IMR-90 (cell line): ENCODE measurements around the gene IFIT5. TPM values are rescaled to one million over a fixed set of nuclear protein-coding genes. Genes with fewer than 3 reads are reported as not detected.

Experiments used
- ATAC-seq: fragments of 200-7000 bp; cut with Tn5 transposase; 2 replicates; pipeline ENCODE4 v1.9.1; 2020; ENCODE audit warnings: low read depth, mild to moderate bottlenecking, moderate library complexity
- BruUV-seq: library from RNA; stranded (reverse); fragments of 400-500 nt; replicated peaks from 2 replicates; lab custom pipeline; 2021; lab: Mats Ljungman, UMichigan
- CTCF ChIA-PET: fragments of 300-600 bp; formaldehyde crosslinking; extraction: SDS; loops from one replicate; lab custom pipeline; 2021; ENCODE audit warnings: antibody characterized with exemption; lab: Yijun Ruan, JAX
- POLR2A ChIA-PET: fragments of 300-600 bp; sonication (Branson Sonifier 250); formaldehyde crosslinking; loops from one replicate; lab custom pipeline; 2022; ENCODE audit warnings: antibody characterized with exemption; ENCODE audit not compliant: unreplicated experiment; lab: Charles Lee
- DNase-seq: peaks from one replicate; pipeline ENCODE4 v3.0.0; 2013
- H2AFZ ChIP-seq: replicated peaks from 2 replicates; pipeline ENCODE3; 2013; ENCODE audit warnings: low read length, mild to moderate bottlenecking; ENCODE audit not compliant: poor library complexity
- H2AK5ac ChIP-seq: 2 replicates; pipeline ENCODE4 v1.6.1; 2013; ENCODE audit warnings: low read depth, low read length, inconsistent platforms
- H2AK9ac ChIP-seq: replicated peaks from 2 replicates; pipeline ENCODE3; 2013; ENCODE audit warnings: mild to moderate bottlenecking, low read depth, low read length, moderate library complexity; ENCODE audit not compliant: poor library complexity
- H2BK120ac ChIP-seq: 2 replicates; pipeline ENCODE4 v1.6.1; 2013; ENCODE audit warnings: low read depth, low read length, inconsistent platforms
- H2BK15ac ChIP-seq: 3 replicates; pipeline ENCODE4 v1.6.1; 2013; ENCODE audit warnings: low read depth, low read length, inconsistent platforms
- H2BK20ac ChIP-seq: 2 replicates; pipeline ENCODE4 v1.6.1; 2013; ENCODE audit warnings: low read depth, mild to moderate bottlenecking, inconsistent platforms, low read length, moderate library complexity
- H2BK5ac ChIP-seq: 2 replicates; pipeline ENCODE4 v1.6.1; 2013; ENCODE audit warnings: mild to moderate bottlenecking, low read depth, low read length, inconsistent platforms; ENCODE audit not compliant: poor library complexity, severe bottlenecking
- H3K14ac ChIP-seq: replicated peaks from 2 replicates; pipeline ENCODE4 v1.6.1; 2013; ENCODE audit warnings: low read depth, low read length, inconsistent platforms
- H3K18ac ChIP-seq: 2 replicates; pipeline ENCODE4 v1.6.1; 2013; ENCODE audit warnings: low read depth, low read length, control low read depth
- H3K23ac ChIP-seq: 2 replicates; pipeline ENCODE4 v1.6.1; 2013; ENCODE audit warnings: low read depth, low read length, inconsistent platforms
- H3K27ac ChIP-seq: 2 replicates; pipeline ENCODE4 v1.5.1; 2013; ENCODE audit warnings: mild to moderate bottlenecking, control low read depth, low read length; ENCODE audit not compliant: insufficient read depth
- H3K27me3 ChIP-seq: 2 replicates; pipeline ENCODE4 v1.6.1; 2013; ENCODE audit warnings: low read length; ENCODE audit not compliant: control insufficient read depth, insufficient read depth
- H3K36me3 ChIP-seq: 2 replicates; pipeline ENCODE4 v1.6.1; 2013; ENCODE audit warnings: low read length, mixed read lengths; ENCODE audit not compliant: control insufficient read depth, insufficient read depth
- H3K4ac ChIP-seq: 2 replicates; pipeline ENCODE4 v1.6.1; 2013; ENCODE audit warnings: low read depth, low read length, inconsistent platforms
- H3K4me1 ChIP-seq: 2 replicates; pipeline ENCODE4 v1.6.1; 2013; ENCODE audit warnings: low read length, mixed read lengths; ENCODE audit not compliant: control insufficient read depth, insufficient read depth
- H3K4me2 ChIP-seq: 2 replicates; pipeline ENCODE4 v1.6.1; 2013; ENCODE audit warnings: low read depth, mild to moderate bottlenecking, control low read depth, low read length, moderate library complexity
- H3K4me3 ChIP-seq: 2 replicates; pipeline ENCODE4 v1.5.1; 2013; ENCODE audit warnings: low read depth, mild to moderate bottlenecking, control low read depth, low read length, moderate library complexity; ENCODE audit not compliant: insufficient read depth
- H3K56ac ChIP-seq: 2 replicates; pipeline ENCODE4 v1.6.1; 2013; ENCODE audit warnings: low read length, inconsistent platforms; ENCODE audit not compliant: insufficient read depth; ENCODE audit errors: extremely low read depth
- H3K79me1 ChIP-seq, 2 experiments: 2 replicates each; pipeline ENCODE4 v1.6.1; 2013; ENCODE audit warnings: low read length in 2 of 2, inconsistent platforms in 1 of 2, low read depth in 1 of 2
- H3K9ac ChIP-seq: 2 replicates; pipeline ENCODE4 v1.6.1; 2013; ENCODE audit warnings: low read depth, low read length, control low read depth
- H3K9me1 ChIP-seq: 2 replicates; pipeline ENCODE4 v1.6.1; 2013; ENCODE audit warnings: low read length, inconsistent platforms; ENCODE audit not compliant: insufficient read depth
- H3K9me3 ChIP-seq: 2 replicates; pipeline ENCODE4 v1.6.1; 2013; ENCODE audit warnings: low read length; ENCODE audit not compliant: control insufficient read depth, insufficient read depth
- H4K20me1 ChIP-seq: 2 replicates; pipeline ENCODE4 v1.6.1; 2013; ENCODE audit warnings: low read length, inconsistent platforms; ENCODE audit not compliant: insufficient read depth
- H4K5ac ChIP-seq: 2 replicates; pipeline ENCODE4 v1.6.1; 2013; ENCODE audit warnings: mild to moderate bottlenecking, low read depth, low read length, control low read depth
- H4K8ac ChIP-seq, 2 experiments: 2 replicates each; pipeline ENCODE4 v1.6.1; 2013; ENCODE audit warnings: low read depth in 2 of 2, low read length in 2 of 2, control low read depth in 1 of 2, inconsistent platforms in 1 of 2
- H4K91ac ChIP-seq: 2 replicates; pipeline ENCODE4 v1.6.1; 2013; ENCODE audit warnings: low read depth, low read length, inconsistent platforms; ENCODE audit not compliant: insufficient read depth
- BHLHE40 ChIP-seq: fragments of 150-350 bp; IDR thresholded peaks from 2 replicates; pipeline ENCODE4 v1.6.1; 2016; ENCODE audit warnings: mild to moderate bottlenecking, low read depth, low read length
- CEBPB ChIP-seq: IDR thresholded peaks from 2 replicates; pipeline ENCODE4 v1.6.1; 2012; ENCODE audit warnings: low read depth, low read length, improper control_type of control experiment
- CHD1 ChIP-seq: IDR thresholded peaks from 2 replicates; pipeline ENCODE4 v1.6.1; 2012; ENCODE audit warnings: low read depth, low read length, improper control_type of control experiment
- CTCF ChIP-seq: conservative IDR thresholded peaks from 2 replicates; pipeline ENCODE4 v1.5.1; 2012; ENCODE audit warnings: mild to moderate bottlenecking, low read depth, low read length, improper control_type of control experiment
- ELK1 ChIP-seq: fragments of 150-350 bp; IDR thresholded peaks from 2 replicates; pipeline ENCODE4 v1.6.1; 2016; ENCODE audit warnings: low read depth, mild to moderate bottlenecking, low read length, moderate library complexity, borderline replicate concordance
- FOS ChIP-seq: fragments of 150-350 bp; IDR thresholded peaks from 2 replicates; pipeline ENCODE4 v1.6.1; 2016; ENCODE audit warnings: low read depth, low read length
- MAZ ChIP-seq: IDR thresholded peaks from 2 replicates; pipeline ENCODE4 v1.6.1; 2012; ENCODE audit warnings: low read depth, mild to moderate bottlenecking, low read length, improper control_type of control experiment, moderate library complexity, borderline replicate concordance
- MXI1 ChIP-seq: IDR thresholded peaks from 2 replicates; pipeline ENCODE4 v1.6.1; 2012; ENCODE audit warnings: low read depth, mild to moderate bottlenecking, low read length, moderate library complexity, borderline replicate concordance
- POLR2A ChIP-seq: IDR thresholded peaks from 2 replicates; pipeline ENCODE4 v1.6.1; 2012; ENCODE audit warnings: mild to moderate bottlenecking, low read depth, low read length
- RAD21 ChIP-seq: IDR thresholded peaks from 2 replicates; pipeline ENCODE4 v1.6.1; 2012; ENCODE audit warnings: low read length, improper control_type of control experiment
- RCOR1 ChIP-seq: IDR thresholded peaks from 2 replicates; pipeline ENCODE4 v1.6.1; 2012; ENCODE audit warnings: mild to moderate bottlenecking, low read length, improper control_type of control experiment; ENCODE audit not compliant: insufficient replicate concordance
- RFX5 ChIP-seq: IDR thresholded peaks from 2 replicates; pipeline ENCODE4 v1.8.0; 2012; ENCODE audit warnings: low read depth, mild to moderate bottlenecking, low read length, moderate library complexity
- SMC3 ChIP-seq: fragments of 150-350 bp; IDR thresholded peaks from 2 replicates; pipeline ENCODE4 v1.6.1; 2016; ENCODE audit warnings: low read depth, mild to moderate bottlenecking, antibody characterized with exemption, low read length, moderate library complexity
- WGBS, 2 experiments: methylation state at CpG; one replicate each; pipeline versions ENCODE4 v1.1.5 to v1.1.7; 2013; ENCODE audit warnings: missing lambda C conversion rate in 2 of 2; ENCODE audit not compliant: insufficient read length in 1 of 2; ENCODE audit errors: extremely low coverage in 2 of 2; 5-methylcytosine and 5-hydroxymethylcytosine counted together
- dilution Hi-C: fragments of 300-500 bp; cut with HindIII; formaldehyde crosslinking; loops from one replicate; pipeline ENCODE4 v1.14.3; 2018; ENCODE audit warnings: low sequenced_read_pairs; ENCODE audit not compliant: unreplicated experiment
- in situ Hi-C: fragments of 300-500 bp; cut with MboI; formaldehyde crosslinking; loops from 3 replicates; pipeline ENCODE4 v1.14.3; 2019; ENCODE audit warnings: low sequenced_read_pairs, inconsistent platforms, mixed read lengths
- intact Hi-C: fragments of 100-400 bp; cut with micrococcal nuclease; formaldehyde crosslinking; loops from 2 replicates; pipeline ENCODE4 v1.10.0; 2022
- polyA plus RNA-seq, 3 experiments: library from polyadenylated mRNA; depleted of rRNA; stranded (reverse); fragments of >200 nt; gene quantifications; 2 replicates each; pipeline ENCODE4 v1.2.3, GENCODE V29; 2012; ENCODE audit warnings: low replicate concordance in 1 of 3
- total RNA-seq: library from RNA; depleted of rRNA; stranded (reverse); fragments of >200 nt; gene quantifications from 2 replicates; pipeline ENCODE4 v1.2.3, GENCODE V29; 2012
- TF ChIP-seq, protein P1 (sequence below): fragments of 150-350 bp; IDR thresholded peaks from 2 replicates; pipeline ENCODE4 v1.6.1; 2017; ENCODE audit warnings: mild to moderate bottlenecking, antibody characterized with exemption, low read length, low read depth

IFIT5 gene
- total and polyA plus RNA-seq, 2 of the 4 experiments (the other 2 are of a cell fraction) = 5.2 to 18.1 TPM

DNA sequence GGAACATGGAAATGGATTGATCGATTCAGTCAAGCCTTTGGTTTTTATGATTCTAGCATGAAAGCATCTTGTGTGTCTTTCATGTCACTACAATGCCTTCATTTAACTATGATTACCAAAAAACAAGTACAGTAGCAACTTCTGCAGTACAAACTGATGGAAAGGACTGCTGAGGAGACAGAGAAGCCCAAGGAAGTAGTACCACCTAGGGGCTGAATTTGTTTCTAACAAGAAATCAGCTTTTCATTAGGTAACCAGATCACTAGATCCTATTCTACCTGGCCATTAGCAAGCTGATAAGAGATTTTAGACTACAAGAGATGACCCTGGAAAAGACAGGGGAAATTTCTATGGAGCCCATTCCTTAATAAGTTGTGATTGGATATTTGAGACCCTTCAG, 25.1 kb upstream of the IFIT5 start:
- POLR2A ChIA-PET = no interaction called here
- dilution Hi-C loops = no loop called here

More for the DNA sequence above, 25.1 kb upstream of the IFIT5 start:
- DNase-seq (peak; percentile 48), ATAC-seq (no peak)
- H4K8ac ChIP-seq = no peak overlapping the region
- H3K18ac ChIP-seq = no peak overlapping the region
- no peak overlapping the region for H2AK9ac ChIP-seq
- H3K27me3 ChIP-seq = no peaks in the 10 kb centered on the region; the same call in 1 of the 2 replicates
- H2BK5ac ChIP-seq = no peak overlapping the region
- no peak overlapping the region for H3K27ac ChIP-seq
- no peak overlapping the region for H3K23ac ChIP-seq
- no peak overlapping the region for H4K91ac ChIP-seq
- no peaks in the 10 kb centered on the region; the same call in 1 of the 2 replicates for H3K4me1 ChIP-seq
- H3K9me3 ChIP-seq = no peaks in the 10 kb centered on the region
- H2AK5ac ChIP-seq = no peak overlapping the region
- in situ Hi-C loops = loop anchor here (10.0 kb wide), 1 partner anchor 364 kb away; no protein-coding TSS in a partner anchor
- H2AFZ ChIP-seq = no peak overlapping the region
- intact Hi-C loops = loop anchor here (2.0 kb wide), 1 partner anchor 172 kb away; no protein-coding TSS in a partner anchor
- CTCF ChIA-PET = interaction anchor here (0.6 kb wide), 2 partner anchors 25 to 1799 kb away, joined by 3 read pairs; partner anchors contain the start of gene IFIT5
- no peak overlapping the region for H3K9ac ChIP-seq
- no peak overlapping the region for H2BK120ac ChIP-seq
- H4K5ac ChIP-seq = no peak overlapping the region
- no peak for TF ChIP-seq RCOR1
- no peak for TF ChIP-seq CHD1
- TF ChIP-seq FOS = no peak
- no peak for TF ChIP-seq MXI1
- no peak for TF ChIP-seq CEBPB
- TF ChIP-seq RFX5 = no peak
- TF ChIP-seq, protein P1, sequence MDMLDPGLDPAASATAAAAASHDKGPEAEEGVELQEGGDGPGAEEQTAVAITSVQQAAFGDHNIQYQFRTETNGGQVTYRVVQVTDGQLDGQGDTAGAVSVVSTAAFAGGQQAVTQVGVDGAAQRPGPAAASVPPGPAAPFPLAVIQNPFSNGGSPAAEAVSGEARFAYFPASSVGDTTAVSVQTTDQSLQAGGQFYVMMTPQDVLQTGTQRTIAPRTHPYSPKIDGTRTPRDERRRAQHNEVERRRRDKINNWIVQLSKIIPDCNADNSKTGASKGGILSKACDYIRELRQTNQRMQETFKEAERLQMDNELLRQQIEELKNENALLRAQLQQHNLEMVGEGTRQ = no peak
- 0 out of 2 replicates have a peak, but pooled peaks have one; percentile 15 for TF ChIP-seq SMC3
- TF ChIP-seq MAZ = no peak
- TF ChIP-seq ELK1 = no peak
- TF ChIP-seq POLR2A = no peak
- no peak for TF ChIP-seq BHLHE40
- peak; percentile 65 for TF ChIP-seq RAD21
- peak; percentile 39 for TF ChIP-seq CTCF
- H3K14ac ChIP-seq = no peak overlapping the region
- H4K20me1 ChIP-seq = peaks cover 3% of the 10 kb centered on the region; the same call in 1 of the 2 replicates
- no TSS peak for BruUV-seq
- no peak overlapping the region for H2BK15ac ChIP-seq
- no CpG with 5 or more reads among the region's 1 CpG for WGBS, 2 experiments
- no peak overlapping the region for H3K4ac ChIP-seq
- peaks cover 0 to 3% of the 10 kb centered on the region in 2 experiments; a peak in 1 of 4 replicates for H3K79me1 ChIP-seq
- no peaks in the 10 kb centered on the region for H3K36me3 ChIP-seq
- no peak overlapping the region for H2BK20ac ChIP-seq
- no peak overlapping the region for H3K4me2 ChIP-seq
- H3K4me3 ChIP-seq = no peak overlapping the region
- no peaks in the 10 kb centered on the region for H3K9me1 ChIP-seq
- H3K56ac ChIP-seq = no peak overlapping the region
